Activated naive CD8-positive, alpha-beta T cell treated with anti-CD3 and anti-CD28 coated beads, Interleukin-2, amount 10 ng/mL, durations not matched to agents 7 days and 5 days (primary cell): ENCODE data around the gene CT45A10. TPM values are rescaled to one million over a fixed set of nuclear protein-coding genes. Genes with fewer than 3 reads are reported as not detected.
"Not testable (repeated sequence)": the region's sequence is repeated elsewhere in the genome, so short reads cannot be mapped to it uniquely, and the experiment has no call there.

ENCODE experiments used
- ATAC-seq: fragments of 150-1000 bp; cut with Tn5 transposase; one replicate; pipeline ENCODE4 v1.10.0; 2021; ENCODE audit warnings: low read depth, moderate library complexity
- POLR2A ChIA-PET: fragments of 350-600 bp; sonication (Branson Sonifier 250); formaldehyde crosslinking; loops from one replicate; lab custom pipeline; 2021; ENCODE audit warnings: antibody characterized with exemption; lab: Charles Lee
- DNase-seq: peaks from one replicate; pipeline ENCODE4 v3.0.0; 2021
- H3K27ac Mint-ChIP-seq: one replicate; pipeline ENCODE4 v1.8.0; 2022; ENCODE audit warnings: mild to moderate bottlenecking, mixed read lengths
- H3K27me3 Mint-ChIP-seq: one replicate; pipeline ENCODE4 v1.8.0; 2022; ENCODE audit warnings: mild to moderate bottlenecking, moderate library complexity, mixed read lengths
- H3K36me3 Mint-ChIP-seq: one replicate; pipeline ENCODE4 v1.8.0; 2021; ENCODE audit warnings: mild to moderate bottlenecking, mixed read lengths
- H3K4me1 Mint-ChIP-seq: one replicate; pipeline ENCODE4 v1.8.0; 2021; ENCODE audit warnings: mixed read lengths
- H3K4me3 Mint-ChIP-seq: one replicate; pipeline ENCODE4 v1.8.0; 2022; ENCODE audit warnings: mild to moderate bottlenecking, moderate library complexity, mixed read lengths
- H3K9me3 Mint-ChIP-seq: one replicate; pipeline ENCODE4 v1.8.0; 2021; ENCODE audit warnings: mixed read lengths
- total RNA-seq, 2 experiments: library from RNA; stranded (reverse); gene quantifications; one replicate each; pipeline ENCODE4 v1.2.3, GENCODE V29; 2021

The CT45A10 gene
- total RNA-seq, 2 experiments from 2014 or later, result not detected

DNA sequence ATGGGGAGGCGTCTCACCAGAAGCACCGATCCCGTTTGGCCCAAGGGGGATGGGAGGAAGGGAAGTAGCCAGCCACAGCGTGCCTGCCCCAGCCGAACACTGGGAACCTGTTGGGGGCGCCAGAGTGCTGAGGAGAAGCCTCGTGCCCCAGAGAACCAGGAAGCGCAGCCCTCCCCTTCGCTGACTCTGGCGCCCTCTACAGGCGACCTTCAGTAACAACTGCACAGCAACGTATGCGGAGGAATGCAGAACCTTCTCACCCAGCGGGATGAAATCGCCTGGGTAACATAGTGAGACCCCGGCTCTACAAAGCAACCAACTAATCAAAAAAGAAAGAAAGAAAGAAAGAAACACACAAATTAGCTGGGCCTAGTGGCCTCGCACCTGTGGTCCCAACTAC, 56.1 kb downstream of the CT45A10 start, which contains the start of gene CT45A7:
TSS of gene CT45A7 (minus strand) at position 101 of the 400 bp plus-strand sequence. CDS start 3,747 bp downstream, outside the sequence.
- POLR2A ChIA-PET, H3K4me3 Mint-ChIP-seq, ATAC-seq, H3K27me3 Mint-ChIP-seq, DNase-seq, H3K27ac Mint-ChIP-seq, H3K4me1 Mint-ChIP-seq, H3K9me3 Mint-ChIP-seq, H3K36me3 Mint-ChIP-seq: not testable (repeated sequence)

Other genes starting within 250 kb of the CT45A10 start
- not detected for gene CT45A1, start 179.8 kb downstream of the CT45A10 start, total RNA-seq
- gene CT45A3, start 125.3 kb downstream of the CT45A10 start, total RNA-seq, result not detected
- gene CT45A5, start 107.9 kb downstream of the CT45A10 start, total RNA-seq, result not detected
- not detected for gene CT45A6, start 90.7 kb downstream of the CT45A10 start, total RNA-seq
- not detected for gene CT45A2, start 73.4 kb downstream of the CT45A10 start, total RNA-seq
- not detected for gene CT45A7, start 56.2 kb downstream of the CT45A10 start, total RNA-seq
- not detected for gene CT45A8, start 38.9 kb downstream of the CT45A10 start, total RNA-seq
- not detected for gene CT45A9, start 21.6 kb downstream of the CT45A10 start, total RNA-seq
- not detected for gene SAGE1, start 272 bp upstream of the CT45A10 start, total RNA-seq
- 10 to 100 TPM; 17.5 to 18.7 TPM for gene MMGT1, start 80.5 kb upstream of the CT45A10 start, total RNA-seq
- 10 to 100 TPM; 14.6 to 17.3 TPM for gene SLC9A6, start 92.0 kb upstream of the CT45A10 start, total RNA-seq